IPS-20b (cell line): ENCODE results near the gene AMPD1.

Experiments used
- H3K27ac ChIP-seq: one replicate; pipeline ENCODE4 v1.5.1; 2013; ENCODE audit warnings: low read length
- H3K27me3 ChIP-seq: 2 replicates; pipeline ENCODE4 v1.6.1; 2013; ENCODE audit warnings: mild to moderate bottlenecking, low read length, inconsistent platforms; ENCODE audit not compliant: insufficient read depth
- H3K36me3 ChIP-seq: 2 replicates; pipeline ENCODE4 v1.6.1; 2013; ENCODE audit warnings: low read depth, mild to moderate bottlenecking, inconsistent platforms, low read length, moderate library complexity; ENCODE audit not compliant: insufficient read depth
- H3K4me1 ChIP-seq: 2 replicates; pipeline ENCODE4 v1.6.1; 2013; ENCODE audit warnings: mild to moderate bottlenecking, control low read depth, inconsistent platforms, low read length, moderate library complexity; ENCODE audit not compliant: insufficient read depth
- H3K4me3 ChIP-seq: 2 replicates; pipeline ENCODE4 v1.5.1; 2013; ENCODE audit warnings: mild to moderate bottlenecking, low read length, inconsistent platforms
- H3K9ac ChIP-seq: 2 replicates; pipeline ENCODE4 v1.6.1; 2013; ENCODE audit warnings: low read depth, mild to moderate bottlenecking, inconsistent platforms, low read length, moderate library complexity
- H3K9me3 ChIP-seq: 2 replicates; pipeline ENCODE4 v1.6.1; 2013; ENCODE audit warnings: mild to moderate bottlenecking, low read depth, low read length, inconsistent platforms; ENCODE audit not compliant: insufficient read depth

Gene AMPD1

DNA sequence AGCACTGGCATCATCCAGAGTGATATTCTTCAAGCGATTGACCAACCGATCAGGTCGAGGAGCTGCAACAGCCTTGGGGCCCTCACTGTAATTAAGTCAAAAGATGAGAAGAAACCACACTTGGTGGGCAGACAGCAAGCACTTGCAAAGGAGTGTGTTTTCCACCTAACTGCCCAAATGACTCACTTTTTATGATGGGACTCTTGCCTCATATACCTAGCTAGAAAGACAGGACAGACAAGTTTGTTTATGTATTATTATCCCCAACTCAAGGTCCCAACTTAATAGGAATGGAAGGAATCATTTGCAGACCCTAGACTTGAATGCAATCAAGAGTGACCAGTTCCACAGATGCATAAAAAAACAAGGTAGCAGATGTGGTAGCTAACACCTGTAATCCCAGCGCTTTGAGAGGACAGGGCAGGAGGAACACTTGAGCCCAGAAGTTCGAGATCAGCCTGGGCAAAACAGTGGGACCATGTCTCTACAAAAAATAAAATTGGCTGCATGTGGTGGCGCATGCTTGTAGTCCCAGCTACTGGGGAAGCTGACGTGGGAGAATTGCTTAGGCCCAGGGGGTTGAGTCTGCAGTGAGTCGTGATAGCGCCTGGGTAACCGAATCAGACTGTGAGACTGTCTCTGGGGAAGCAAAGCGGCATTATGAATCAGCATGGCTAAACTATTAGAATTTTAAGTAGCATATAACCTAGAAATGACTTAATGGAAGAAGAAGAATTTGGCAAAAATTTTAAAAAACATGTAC is 23.5 kb upstream of the AMPD1 start:
- Histone ChIP-seq H3K9me3 (no peaks in the 10 kb centered on the region), H3K4me3 (no peak overlapping the region), H3K27me3 (no peaks in the 10 kb centered on the region), H3K27ac (no peak overlapping the region), H3K9ac (no peak overlapping the region), H3K4me1 (peaks cover 6% of the 10 kb centered on the region), H3K36me3 (peaks cover 78% of the 10 kb centered on the region)

DNA sequence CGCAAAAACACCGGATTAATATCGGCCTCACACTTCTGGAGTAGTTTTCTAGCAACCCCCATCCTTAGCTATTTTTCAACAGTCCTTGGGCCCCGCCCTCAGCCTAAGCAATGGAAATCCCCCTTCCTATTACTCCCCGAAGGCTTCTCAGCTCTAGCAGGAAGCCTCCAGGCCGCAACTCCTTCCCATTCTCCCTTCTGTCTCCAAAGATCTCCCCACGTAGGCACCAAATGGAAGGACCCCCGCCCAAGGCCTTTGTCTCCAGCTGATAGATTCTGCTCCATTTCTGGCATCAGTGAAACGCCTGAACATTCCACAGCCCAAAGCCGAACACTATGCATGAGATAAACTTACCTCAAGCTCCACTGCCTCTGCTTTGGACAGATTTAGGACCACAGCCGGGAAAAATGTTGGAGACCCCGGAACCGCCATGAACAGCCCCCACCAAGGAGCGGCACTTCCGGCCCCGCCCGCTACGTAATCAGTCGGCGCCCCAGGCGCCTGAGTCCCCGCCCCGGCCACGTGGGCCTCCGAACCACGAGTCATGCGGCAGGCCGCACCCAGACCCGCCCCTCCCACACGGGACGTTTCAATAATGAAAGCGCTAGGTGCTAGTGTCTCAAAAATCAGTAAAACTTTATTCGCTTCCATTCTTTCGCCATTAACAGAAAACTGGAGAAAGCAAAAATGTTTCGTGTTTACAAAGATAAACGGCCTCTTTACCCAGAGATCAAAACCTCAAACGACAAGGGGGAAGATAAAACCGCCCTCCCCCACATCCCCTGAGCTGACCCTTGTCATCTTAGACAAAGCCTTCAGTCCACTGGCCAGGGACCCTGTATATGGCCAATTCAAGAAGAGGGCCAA is 21.2 kb upstream of the AMPD1 start, which contains the start of gene NRAS:
NRAS (minus strand) TSS at position 468 of the 867 bp plus-strand sequence. CDS start 611 bp downstream, outside the sequence.
- H3K4me3 ChIP-seq: peak within 1 kb of the TSS; percentile 97
- H3K9ac ChIP-seq: peak within 1 kb of the TSS; percentile 99
- peak within 1 kb of the TSS; percentile 91 for H3K27ac ChIP-seq
- H3K4me1 ChIP-seq: peaks cover 6% of the 10 kb centered on the region
- H3K9me3 ChIP-seq: no peaks in the 10 kb centered on the region
- H3K36me3 ChIP-seq: peaks cover 78% of the 10 kb centered on the region
- H3K27me3 ChIP-seq: no peaks in the 10 kb centered on the region

GRCh38 chr1:114715952-114716303 is 20.6 kb upstream of the AMPD1 start:
- Histone ChIP-seq H3K4me3 (peak overlapping the region; percentile 97), H3K4me1 (peaks cover 6% of the 10 kb centered on the region), H3K27me3 (no peaks in the 10 kb centered on the region), H3K9ac (peak overlapping the region; percentile 99), H3K27ac (peak overlapping the region; percentile 91), H3K36me3 (peaks cover 76% of the 10 kb centered on the region), H3K9me3 (no peaks in the 10 kb centered on the region)

GRCh38 chr1:114712977-114713376 is 17.6 kb upstream of the AMPD1 start:
- Histone ChIP-seq H3K4me3 (no peak overlapping the region), H3K9me3 (no peaks in the 10 kb centered on the region), H3K27ac (no peak overlapping the region), H3K9ac (no peak overlapping the region), H3K27me3 (no peaks in the 10 kb centered on the region), H3K36me3 (peaks cover 72% of the 10 kb centered on the region), H3K4me1 (peaks cover 6% of the 10 kb centered on the region)

- Histone ChIP-seq H3K27ac (no peak overlapping the region), H3K4me1 (peaks cover under 1% of the 10 kb centered on the region; the same call in 1 of the 2 replicates), H3K9ac (no peak overlapping the region), H3K9me3 (no peaks in the 10 kb centered on the region), H3K4me3 (no peak overlapping the region), H3K36me3 (peaks cover 85% of the 10 kb centered on the region), H3K27me3 (no peaks in the 10 kb centered on the region)
Observed at GRCh38 chr1:114710360-114710759, 15.0 kb upstream of the AMPD1 start.

DNA sequence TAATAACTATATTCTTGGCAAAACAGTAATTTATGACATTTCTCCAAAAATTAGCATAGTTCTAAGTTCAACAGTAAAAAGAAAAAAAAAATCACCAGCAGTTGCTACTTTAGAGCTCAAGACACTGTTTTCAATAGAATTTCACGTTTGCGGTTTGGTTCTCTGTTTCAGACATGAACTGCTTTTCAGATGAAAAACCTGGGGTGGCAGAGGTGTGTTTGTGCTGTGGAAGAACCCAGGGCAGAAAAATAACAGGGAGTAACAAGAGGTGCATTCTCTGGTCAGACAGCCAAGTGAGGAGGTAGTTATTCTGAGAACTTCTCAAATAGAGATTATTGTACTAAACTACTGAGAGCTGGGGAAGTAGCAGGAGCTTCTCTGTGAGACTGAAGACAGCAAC is 12.3 kb upstream of the AMPD1 start:
- no peak overlapping the region for H3K4me3 ChIP-seq
- H3K9me3 ChIP-seq: no peaks in the 10 kb centered on the region
- no peaks in the 10 kb centered on the region for H3K4me1 ChIP-seq
- H3K9ac ChIP-seq: no peak overlapping the region
- no peak overlapping the region for H3K27ac ChIP-seq
- peaks cover 64% of the 10 kb centered on the region for H3K36me3 ChIP-seq
- H3K27me3 ChIP-seq: no peaks in the 10 kb centered on the region

GRCh38 chr1:114703242-114703641 is 7.9 kb upstream of the AMPD1 start:
- Histone ChIP-seq H3K36me3 (peaks cover 27% of the 10 kb centered on the region), H3K27me3 (no peaks in the 10 kb centered on the region), H3K9me3 (no peaks in the 10 kb centered on the region), H3K9ac (no peak overlapping the region), H3K4me3 (no peak overlapping the region), H3K27ac (no peak overlapping the region), H3K4me1 (no peaks in the 10 kb centered on the region)

DNA sequence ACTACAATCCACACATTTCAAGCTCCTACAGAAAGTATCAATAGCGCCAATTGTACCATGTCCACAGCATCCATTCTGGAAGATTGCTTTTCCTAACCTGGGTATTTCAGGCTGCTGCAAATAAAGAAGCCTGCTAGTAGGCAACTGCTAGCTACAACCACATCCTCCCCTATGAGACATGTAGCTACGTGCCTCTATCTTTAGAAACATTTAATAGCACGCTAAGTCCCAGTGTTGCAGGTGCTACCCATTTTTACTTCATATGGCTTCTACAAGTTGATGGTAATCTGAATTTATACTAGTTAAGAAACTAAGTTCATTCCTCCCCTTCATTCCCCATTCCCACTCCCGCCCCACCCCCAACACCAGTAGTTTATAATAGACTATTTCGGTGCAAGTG is 7.4 kb upstream of the AMPD1 start:
- Histone ChIP-seq H3K27me3 (no peaks in the 10 kb centered on the region), H3K4me3 (no peak overlapping the region), H3K9ac (no peak overlapping the region), H3K4me1 (no peaks in the 10 kb centered on the region), H3K36me3 (peaks cover 22% of the 10 kb centered on the region), H3K9me3 (no peaks in the 10 kb centered on the region), H3K27ac (no peak overlapping the region)

- Histone ChIP-seq H3K4me3 (no peak overlapping the region), H3K27ac (no peak overlapping the region), H3K9me3 (no peaks in the 10 kb centered on the region), H3K9ac (no peak overlapping the region), H3K4me1 (no peaks in the 10 kb centered on the region), H3K36me3 (peaks cover 14% of the 10 kb centered on the region), H3K27me3 (no peaks in the 10 kb centered on the region)
Observed at GRCh38 chr1:114701931-114702330, 6.6 kb upstream of the AMPD1 start.

DNA sequence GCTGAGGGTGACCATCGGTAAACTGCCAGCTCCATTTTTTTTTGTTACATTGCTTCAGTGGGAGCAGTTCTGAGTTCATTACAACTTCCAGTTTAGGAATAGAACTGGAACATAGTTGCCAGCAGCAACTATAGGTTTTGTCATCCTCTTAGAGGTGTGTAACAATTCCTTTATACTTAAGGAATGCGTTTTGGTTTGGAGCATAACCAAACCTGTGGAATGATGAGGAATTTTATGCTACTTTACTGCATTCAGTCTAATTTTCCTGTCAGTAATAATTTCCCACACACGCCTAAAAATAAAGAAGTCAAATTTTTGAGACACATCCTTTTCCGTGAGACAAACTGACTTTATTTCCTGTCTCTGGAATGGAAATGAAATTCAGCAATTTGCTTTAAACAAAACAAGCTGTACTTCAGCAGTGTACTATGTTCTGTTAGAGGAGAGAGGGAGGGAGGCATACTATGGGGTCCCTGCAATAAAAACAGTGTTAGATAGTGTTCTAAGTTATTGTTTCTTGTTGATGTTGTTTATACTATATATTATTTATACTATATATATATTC is 4.8 kb upstream of the AMPD1 start:
- no peaks in the 10 kb centered on the region for H3K9me3 ChIP-seq
- H3K36me3 ChIP-seq: no peaks in the 10 kb centered on the region
- no peak overlapping the region for H3K9ac ChIP-seq
- H3K4me1 ChIP-seq: no peaks in the 10 kb centered on the region
- H3K4me3 ChIP-seq: no peak overlapping the region
- no peaks in the 10 kb centered on the region for H3K27me3 ChIP-seq
- H3K27ac ChIP-seq: no peak overlapping the region

DNA sequence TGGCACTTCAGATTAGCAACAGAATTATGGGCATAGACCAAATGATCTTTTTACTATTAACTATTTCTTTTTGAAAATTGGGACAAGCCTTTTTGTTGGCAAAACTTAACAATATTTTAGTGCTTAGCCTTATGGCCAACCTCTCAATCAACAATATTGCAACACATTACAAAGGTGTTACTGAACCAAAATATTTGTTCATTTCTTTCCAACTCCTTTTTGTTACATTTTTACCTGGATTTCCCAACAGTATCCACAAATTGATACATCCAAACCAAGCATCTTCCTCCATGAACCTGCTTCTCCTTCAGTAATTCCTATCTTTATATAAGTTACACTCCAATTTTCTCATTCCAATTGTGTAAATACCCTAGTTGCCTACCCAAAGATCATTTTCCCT is 1.5 kb upstream of the AMPD1 start:
- H3K9ac ChIP-seq: no peak overlapping the region
- H3K9me3 ChIP-seq: no peaks in the 10 kb centered on the region
- no peak overlapping the region for H3K27ac ChIP-seq
- H3K36me3 ChIP-seq: no peaks in the 10 kb centered on the region
- no peaks in the 10 kb centered on the region for H3K27me3 ChIP-seq
- H3K4me3 ChIP-seq: no peak overlapping the region
- no peaks in the 10 kb centered on the region for H3K4me1 ChIP-seq
